ENCODE measurements around the gene PCMT1. TPM values are rescaled to one million over a fixed set of nuclear protein-coding genes. Genes with fewer than 3 reads are reported as not detected.
A peak's percentile ranks its signal among the peaks of the same experiment; 100 is the strongest.
"Not testable (repeated sequence)": the region's sequence is repeated elsewhere in the genome, so short reads cannot be mapped to it uniquely, and the experiment has no call there.

PCMT1 gene
- polyA plus RNA-seq, 10 donors: 62.6 to 85.9 (median 73.1) TPM

DNA sequence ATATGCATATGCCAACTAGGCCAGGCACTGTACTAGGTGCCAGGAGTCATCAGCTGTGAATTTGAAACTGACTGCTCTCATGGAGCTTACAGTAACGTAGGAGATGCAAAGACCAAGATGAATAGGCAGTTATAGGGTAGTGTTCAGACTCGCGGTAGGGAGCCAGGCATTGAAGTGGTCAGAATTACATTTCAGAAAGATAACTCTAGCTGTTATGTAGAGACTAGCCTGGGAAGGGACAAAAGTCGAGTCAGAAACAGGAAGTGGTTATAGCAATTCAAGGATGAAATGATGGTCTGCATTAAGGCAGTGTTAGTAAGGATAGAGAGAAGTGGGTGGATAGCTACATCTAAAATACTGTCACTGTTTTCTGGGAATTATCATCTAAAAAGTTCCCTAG, 56.6 kb downstream of the PCMT1 start:
- DNase-seq: no peak

GRCh38 chr6:149809798-149810197, 60.3 kb downstream of the PCMT1 start:
- no peak for DNase-seq

GRCh38 chr6:149813351-149813750, 63.8 kb downstream of the PCMT1 start:
- DNase-seq: no peak

DNA sequence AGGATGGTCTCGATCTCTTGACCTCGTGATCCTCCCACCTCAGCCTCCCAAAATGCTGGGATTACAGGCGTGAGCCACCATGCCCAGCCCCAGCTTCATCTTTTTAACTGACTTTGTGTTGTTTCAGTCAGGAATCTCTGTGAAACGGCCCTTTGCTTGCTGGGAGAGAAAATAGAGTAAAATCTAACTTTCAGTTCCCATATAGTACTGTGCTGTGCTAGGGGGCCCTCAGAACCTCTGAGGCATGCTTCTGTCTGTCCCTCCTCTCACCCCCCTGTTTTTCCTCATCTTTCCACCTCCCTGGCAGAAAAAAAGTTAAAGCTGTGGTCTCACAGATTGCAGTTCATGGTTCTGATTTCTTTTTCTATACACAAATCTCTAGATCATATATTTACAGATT, 66.2 kb downstream of the PCMT1 start:
- no peak for DNase-seq

DNA sequence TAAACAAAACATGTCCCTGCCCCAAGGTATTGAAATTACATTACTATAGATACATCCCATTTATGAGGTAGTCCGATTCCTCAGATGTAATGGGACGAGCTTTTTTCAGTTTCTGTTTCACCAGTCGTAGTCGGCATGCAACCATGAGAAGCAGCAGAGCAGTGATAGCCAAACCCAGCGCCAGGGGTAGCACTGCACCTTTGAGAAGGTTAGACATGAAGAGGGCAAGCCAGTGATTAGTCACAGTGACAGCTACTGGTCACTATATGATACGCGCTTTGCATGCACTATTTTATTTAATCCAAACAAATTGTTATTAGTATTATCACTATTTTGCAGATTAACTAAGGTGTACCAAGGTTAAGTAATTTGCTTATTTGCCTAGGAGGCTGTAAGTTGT, 71.0 kb downstream of the PCMT1 start:
- no peak for DNase-seq

DNA sequence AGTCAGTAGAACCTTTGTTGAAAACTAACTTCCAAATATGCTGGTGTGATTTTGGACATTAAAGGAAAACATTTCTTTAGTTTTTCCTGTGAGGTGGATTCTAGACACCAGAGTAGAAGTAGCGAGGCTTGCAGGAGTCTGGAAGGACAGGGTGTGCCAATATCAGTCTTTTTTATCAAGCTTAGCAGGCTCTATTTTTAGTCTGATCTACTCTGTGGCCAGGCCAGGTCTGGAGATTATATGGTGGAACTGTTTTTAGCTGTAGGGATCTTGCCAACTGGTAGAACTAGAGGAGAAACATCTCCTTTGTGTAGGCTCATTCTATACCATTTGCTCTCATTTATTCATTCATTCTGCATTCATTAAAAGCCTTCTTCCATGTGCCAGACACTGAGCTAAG, 72.0 kb downstream of the PCMT1 start:
- no peak for DNase-seq

DNA sequence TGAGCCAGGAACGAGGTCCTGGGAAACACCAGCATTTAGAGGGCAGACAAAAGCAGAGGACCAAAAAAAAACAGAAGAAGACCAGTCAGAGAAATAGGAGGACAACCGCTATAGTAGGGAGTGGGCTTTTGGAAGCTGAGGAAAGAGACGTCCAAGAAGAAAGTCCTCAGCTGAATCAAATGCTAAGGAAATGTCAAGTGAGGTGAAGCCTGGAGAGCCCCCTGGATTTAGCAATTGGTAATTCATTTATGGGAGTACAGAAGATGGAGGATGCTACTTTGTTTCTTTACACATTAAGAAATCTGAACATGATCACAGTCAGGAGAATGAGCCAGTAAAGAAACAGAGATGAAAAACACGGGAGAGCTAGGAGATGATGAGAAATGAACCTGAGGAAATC, 73.5 kb downstream of the PCMT1 start:
- DNase-seq: no peak

- no peak for DNase-seq
These were observed 75.8 kb downstream of the PCMT1 start for GRCh38 chr6:149825292-149825691.

- peak; percentile 45 to 67 (median 49) for DNase-seq
These were observed 81.3 kb downstream of the PCMT1 start for GRCh38 chr6:149830731-149831307.

DNA sequence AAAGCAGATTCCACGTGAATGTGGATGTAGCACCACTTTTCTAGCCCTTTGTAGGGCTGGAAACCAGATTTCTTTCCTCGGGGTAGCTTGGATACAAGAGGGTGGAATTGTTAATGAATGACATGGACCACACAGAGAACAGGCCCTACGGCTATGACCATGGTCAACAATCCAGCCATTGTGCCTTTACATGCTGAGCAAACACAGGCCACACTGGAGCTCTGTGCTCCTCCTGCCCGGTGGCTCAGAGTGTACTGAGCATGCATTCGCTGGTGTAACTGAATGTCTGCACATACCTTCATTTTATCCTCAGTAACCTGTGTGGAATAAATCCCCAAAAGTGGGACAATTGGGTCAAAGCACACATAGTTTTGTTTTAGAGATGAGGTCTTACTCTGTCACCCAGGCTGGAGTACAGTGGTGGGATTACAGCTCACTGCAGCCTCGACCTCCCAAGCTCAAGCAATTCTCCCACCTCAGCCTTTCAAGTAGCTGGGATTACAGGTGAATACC, 81.8 kb downstream of the PCMT1 start:
- no peak for DNase-seq

GRCh38 chr6:149833651-149834050, 84.1 kb downstream of the PCMT1 start:
- DNase-seq: no peak

- DNase-seq: peak; percentile 67 to 85 (median 79)
These were observed 85.3 kb downstream of the PCMT1 start for GRCh38 chr6:149834513-149835481.

DNA sequence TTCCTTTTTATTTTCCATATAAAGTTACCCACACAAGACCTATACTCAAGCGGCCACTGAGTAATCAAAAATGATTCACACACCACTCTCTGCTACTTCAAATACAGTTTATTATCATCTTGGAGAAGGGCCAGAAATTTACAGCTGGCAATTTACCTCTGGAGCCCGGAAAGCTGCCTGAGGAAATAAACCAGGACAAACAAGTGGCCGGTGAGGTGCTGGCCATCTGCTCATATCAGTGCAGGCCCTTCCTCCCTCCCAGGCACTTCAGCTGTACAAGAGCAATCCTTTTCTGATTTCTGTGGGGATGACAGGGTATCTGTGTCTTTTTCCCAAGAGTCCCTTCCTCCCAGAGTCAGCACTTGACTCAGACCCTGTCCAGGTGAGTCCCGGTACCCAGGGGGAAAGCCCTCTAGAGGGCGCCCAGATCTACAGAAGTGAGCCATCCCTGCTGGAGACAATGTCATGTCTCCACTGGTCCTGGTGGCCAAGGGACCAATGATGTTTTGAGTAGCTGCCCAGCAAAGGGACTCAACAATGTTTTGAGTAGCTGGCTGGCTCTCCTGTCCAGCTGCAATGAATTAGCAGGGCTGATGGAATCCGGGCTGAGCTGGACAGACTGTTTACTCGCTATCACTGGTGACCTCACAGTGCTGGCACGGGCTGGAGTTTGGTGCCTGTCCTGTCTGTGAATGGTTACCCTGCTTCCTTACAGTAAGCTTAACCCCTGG, 91.0 kb downstream of the PCMT1 start:
- peak; percentile 66 to 85 (median 71) for DNase-seq

- no peak for DNase-seq
These were observed 92.8 kb downstream of the PCMT1 start for GRCh38 chr6:149842331-149842730.

DNA sequence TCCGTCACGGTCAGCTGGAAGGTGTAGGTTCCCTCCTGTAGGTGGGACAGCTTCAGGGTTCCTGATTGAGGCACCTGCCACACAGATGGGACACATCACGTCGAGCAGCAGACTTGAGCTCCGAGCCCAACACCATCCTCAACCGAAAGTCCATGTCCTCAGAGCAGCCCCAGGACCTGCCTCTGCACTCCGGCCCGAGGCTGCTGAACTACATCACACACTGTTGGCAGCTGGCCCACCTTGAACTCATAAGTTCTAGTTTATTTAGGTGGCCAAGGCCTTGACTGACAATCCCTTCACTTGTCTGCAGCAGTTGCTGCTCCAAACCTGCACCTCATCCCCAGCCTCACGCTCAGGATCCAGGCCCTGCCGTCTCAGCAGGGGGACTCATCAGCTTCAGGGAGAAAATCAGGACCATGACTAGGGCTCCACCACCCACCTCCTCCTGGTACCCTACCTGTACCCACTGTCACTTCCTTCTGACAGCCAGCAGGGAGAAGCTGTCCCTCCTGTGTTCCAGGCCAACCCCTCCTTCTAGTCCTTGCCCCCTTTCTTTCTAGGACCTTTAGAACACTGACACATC, 93.6 kb downstream of the PCMT1 start:
- no peak for DNase-seq

DNA sequence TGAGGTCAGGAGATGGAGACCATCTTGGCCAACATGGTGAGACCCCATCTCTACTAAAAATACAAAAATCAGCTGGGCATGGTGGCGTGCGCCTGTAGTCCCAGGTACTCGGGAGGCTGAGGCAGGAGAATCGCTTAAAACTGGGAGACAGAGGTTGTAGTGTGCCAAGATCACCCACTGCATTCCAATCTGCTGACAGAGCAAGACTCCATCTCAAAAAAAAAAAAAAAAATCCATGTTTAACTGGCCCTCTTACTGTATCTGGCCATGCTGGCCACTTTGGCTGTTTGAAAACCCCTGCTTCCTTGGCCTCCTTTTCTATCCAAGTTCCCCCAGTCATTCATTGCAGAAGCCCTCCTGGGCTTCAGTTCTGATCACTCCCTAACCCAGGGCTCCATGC, 94.5 kb downstream of the PCMT1 start:
- not testable (repeated sequence) for DNase-seq

DNA sequence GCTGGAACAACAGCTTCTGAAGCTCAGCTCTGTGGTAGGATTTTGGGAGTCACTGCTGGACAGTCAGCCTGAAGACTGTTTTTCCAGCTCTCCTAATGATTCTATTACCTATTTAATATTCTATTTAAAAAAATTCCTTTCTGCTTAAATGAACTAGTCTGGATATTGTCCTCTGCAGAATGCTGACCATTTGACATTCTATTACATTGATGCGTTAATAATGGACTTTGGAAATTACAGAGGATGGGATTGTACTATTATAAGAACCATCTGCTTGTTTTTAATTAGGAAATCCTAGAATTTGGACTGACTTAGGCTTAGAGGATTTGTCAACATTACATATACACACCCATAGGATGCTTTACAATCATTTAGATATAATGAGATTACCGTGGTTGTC, 94.9 kb downstream of the PCMT1 start:
- no peak for DNase-seq

DNA sequence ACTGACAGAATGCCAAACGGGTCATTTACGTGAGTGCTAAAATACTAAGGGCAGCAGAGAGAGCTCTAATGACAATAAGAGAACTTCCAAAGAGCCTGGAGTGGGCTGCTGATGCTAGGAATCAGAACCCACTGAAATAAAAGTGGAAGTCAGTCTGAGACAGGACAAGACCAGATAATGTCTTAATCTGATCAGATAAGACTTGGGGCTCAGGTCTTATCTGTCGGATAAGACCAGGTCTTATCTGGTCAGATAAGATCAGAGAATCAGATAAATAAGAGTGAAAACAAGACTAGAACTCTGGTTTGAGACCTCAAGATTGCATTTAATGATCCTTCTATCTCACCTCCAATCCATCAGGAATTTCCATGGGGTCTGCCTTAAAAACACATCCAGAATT, 96.0 kb downstream of the PCMT1 start:
- no peak for DNase-seq

DNA sequence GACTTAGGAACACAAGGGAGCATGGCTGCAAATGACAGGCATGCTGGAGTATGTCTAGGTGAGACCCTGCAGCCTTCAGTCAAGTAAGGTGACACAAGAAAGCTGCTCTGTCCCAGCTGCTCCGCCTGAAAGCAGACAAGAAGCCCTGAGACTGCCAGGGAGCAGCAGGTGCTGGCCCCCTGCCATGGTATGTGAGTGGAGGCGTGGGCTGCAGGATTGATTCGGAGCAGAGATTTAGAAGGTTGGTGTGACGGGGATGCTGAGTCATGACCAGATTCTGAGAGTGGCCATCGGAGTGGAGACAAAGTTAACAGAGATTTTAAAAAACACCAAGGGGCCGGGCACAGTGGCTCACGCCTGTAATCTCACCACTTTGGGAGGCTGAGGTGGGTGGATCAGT, 96.8 kb downstream of the PCMT1 start:
- peak; percentile 32 to 74 (median 63) for DNase-seq

DNA sequence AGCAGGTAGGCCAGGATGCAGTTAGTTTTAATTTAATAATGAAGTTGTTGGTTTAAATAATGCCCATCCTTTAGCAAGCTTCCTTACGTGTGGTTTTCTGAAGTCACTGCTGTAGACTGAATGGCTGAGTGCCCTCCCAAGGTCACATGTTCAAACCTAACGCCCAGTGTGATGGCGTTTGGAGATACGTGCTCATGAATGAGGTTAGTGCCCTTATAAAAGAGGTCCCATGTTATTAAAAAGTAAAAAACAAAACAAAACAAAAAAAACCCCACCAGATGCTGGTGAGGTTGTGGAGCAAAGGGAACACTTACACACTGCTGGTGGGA, 98.4 kb downstream of the PCMT1 start:
- DNase-seq: no peak

DNA sequence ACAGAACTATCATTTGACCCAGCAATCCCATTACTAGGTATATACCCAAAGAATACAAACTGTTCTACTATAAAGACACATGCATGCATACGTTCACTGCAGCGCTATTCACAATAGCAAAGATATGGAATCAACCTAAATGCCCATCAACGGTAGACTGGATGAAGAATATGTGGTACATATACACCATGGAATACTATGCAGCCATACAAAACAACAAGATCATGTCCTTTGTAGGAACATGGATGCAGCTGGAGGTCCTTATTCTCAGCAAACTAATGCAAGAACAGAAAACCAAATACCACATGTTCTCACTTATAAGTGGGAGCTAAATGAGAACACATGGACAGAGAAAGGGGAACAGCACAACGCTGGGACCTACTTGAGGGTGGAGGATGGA, 98.8 kb downstream of the PCMT1 start:
- not testable (repeated sequence) for DNase-seq

DNA sequence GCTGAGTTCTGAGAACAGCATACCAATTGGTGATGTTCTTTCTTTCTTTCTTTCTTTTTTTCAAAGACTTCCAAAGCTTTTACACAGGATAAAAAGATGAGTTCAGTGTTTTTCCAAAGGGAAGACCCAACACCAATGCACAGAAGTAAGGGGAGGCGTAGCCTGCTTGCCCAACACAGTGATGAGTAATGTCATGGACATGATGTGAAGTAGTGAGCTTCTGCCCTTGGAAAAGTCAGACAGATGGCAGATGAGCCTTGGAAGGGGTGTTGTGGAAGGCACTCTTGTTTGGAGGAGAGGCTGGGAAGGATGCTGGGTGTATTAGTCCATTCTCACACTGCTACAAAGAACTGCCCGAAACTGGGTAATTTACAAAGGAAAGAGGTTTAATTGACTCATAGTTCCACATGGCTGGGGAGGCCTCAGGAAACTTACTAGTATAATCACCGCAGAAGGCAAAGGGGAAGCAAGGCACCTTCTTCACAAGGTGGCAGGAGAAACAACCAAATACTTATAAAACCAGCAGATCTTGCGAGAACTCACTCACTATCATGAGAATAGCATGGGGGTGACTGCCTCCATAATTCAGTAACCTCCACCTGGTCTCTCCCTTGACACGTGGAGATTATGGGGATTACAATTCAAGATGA, 102.0 kb downstream of the PCMT1 start:
- no peak for DNase-seq

Data from muscle of back (tissue), 11 donors.